B cell (primary cell): Measurements from ENCODE around the gene PKP1. TPM values are rescaled to one million over a fixed set of nuclear protein-coding genes. Genes with fewer than 3 reads are reported as not detected.

Experiments used
- ATAC-seq: fragments of 200-7000 bp; cut with Tn5 transposase; one replicate; pipeline ENCODE4 v1.10.0; 2021; ENCODE audit warnings: low read depth, mild to moderate bottlenecking, moderate number of reproducible peaks, moderate library complexity
- CTCF ChIA-PET: fragments of 350-600 bp; sonication (Branson Sonifier 250); formaldehyde crosslinking; loops from one replicate; lab custom pipeline; 2021; ENCODE audit warnings: antibody characterized with exemption, inconsistent platforms; lab: Charles Lee
- POLR2A ChIA-PET: fragments of 350-600 bp; sonication (Branson Sonifier 250); formaldehyde crosslinking; loops from one replicate; lab custom pipeline; 2021; ENCODE audit warnings: antibody characterized with exemption; lab: Charles Lee
- DNase-seq: peaks from one replicate; pipeline ENCODE4 v3.0.0; 2013
- H2AFZ ChIP-seq: 2 replicates; pipeline ENCODE4 v1.6.1; 2012; ENCODE audit warnings: mild to moderate bottlenecking, low read depth, low read length; ENCODE audit not compliant: insufficient read depth, poor library complexity, severe bottlenecking
- H3K27ac ChIP-seq, 2 donors: 1 replicate in 1 of 2; 2 replicates in 1 of 2; pipeline ENCODE4 v1.5.1; 2012 to 2013; ENCODE audit warnings: low read length in 2 of 2, mild to moderate bottlenecking in 2 of 2, moderate library complexity in 1 of 2
- H3K27me3 ChIP-seq, 4 experiments: fragments of 200-600 bp in 1 of 4; sonication (generic) in 1 of 4; replicated peaks in 1 of 4; 1 replicate in 2 of 4; 2 replicates in 2 of 4; pipeline versions ENCODE4 v1.6.1 to v1.7.0; 2013 to 2016; ENCODE audit warnings: low read length in 3 of 4, mild to moderate bottlenecking in 2 of 4, mixed read lengths in 1 of 4, moderate library complexity in 1 of 4; ENCODE audit not compliant: insufficient read depth in 4 of 4, control insufficient read depth in 3 of 4; ENCODE audit errors: control extremely low read depth in 1 of 4
- H3K36me3 ChIP-seq, 2 experiments: replicated peaks in 1 of 2; 1 replicate in 1 of 2; 2 replicates in 1 of 2; pipeline versions ENCODE4 v1.6.1 to v1.7.1; 2013; ENCODE audit warnings: low read length in 1 of 2; ENCODE audit not compliant: insufficient read depth in 2 of 2, control insufficient read depth in 1 of 2; ENCODE audit errors: control extremely low read depth in 1 of 2, extremely low read depth in 1 of 2
- H3K4me1 ChIP-seq, 2 donors: fragments of 200-600 bp in 1 of 2; sonication (generic) in 1 of 2; 1 replicate in 1 of 2; 2 replicates in 1 of 2; pipeline versions ENCODE4 v1.5.1 to v1.6.1; 2013 to 2017; ENCODE audit warnings: low read length in 2 of 2; ENCODE audit not compliant: control insufficient read depth in 2 of 2, insufficient read depth in 2 of 2
- H3K4me2 ChIP-seq: replicated peaks from 2 replicates; pipeline ENCODE3; 2012; ENCODE audit warnings: mild to moderate bottlenecking, low read depth, low read length; ENCODE audit not compliant: poor library complexity, severe bottlenecking
- H3K4me3 ChIP-seq, 5 experiments: fragments of 200-600 bp in 1 of 5; sonication (generic) in 1 of 5; 1 replicate in 3 of 5; 2 replicates in 2 of 5; pipeline versions ENCODE4 v1.5.1 to v1.7.0; 2011 to 2016; ENCODE audit warnings: low read length in 4 of 5, mild to moderate bottlenecking in 4 of 5, low read depth in 2 of 5, control low read depth in 1 of 5, moderate library complexity in 1 of 5; ENCODE audit not compliant: insufficient read depth in 1 of 5; ENCODE audit errors: control extremely low read depth in 1 of 5, extremely low read depth in 1 of 5
- H3K79me2 ChIP-seq: fragments of 200-600 bp; sonication (generic); one replicate; pipeline ENCODE4 v1.6.0; 2016; ENCODE audit warnings: low read length; ENCODE audit not compliant: control insufficient read depth, insufficient read depth
- H3K9ac ChIP-seq: fragments of 200-600 bp; sonication (generic); 2 replicates; pipeline ENCODE4 v1.6.1; 2017; ENCODE audit warnings: mild to moderate bottlenecking, low read length, moderate library complexity
- H3K9me3 ChIP-seq, 3 donors: one replicate each; pipeline versions ENCODE4 v1.6.1 to v1.7.1; 2013; ENCODE audit warnings: low read length in 2 of 3; ENCODE audit not compliant: control insufficient read depth in 2 of 3, insufficient read depth in 1 of 3; ENCODE audit errors: control extremely low read depth in 1 of 3
- H4K20me1 ChIP-seq: 2 replicates; pipeline ENCODE4 v1.6.0; 2012; ENCODE audit warnings: mild to moderate bottlenecking, low read length; ENCODE audit not compliant: insufficient read depth, control insufficient read depth, poor library complexity, severe bottlenecking
- H3K27ac Mint-ChIP-seq: one replicate; pipeline ENCODE4 v1.8.0; 2021; ENCODE audit warnings: mixed read lengths
- H3K27me3 Mint-ChIP-seq: one replicate; pipeline ENCODE4 v1.8.0; 2021; ENCODE audit warnings: mixed read lengths
- H3K4me1 Mint-ChIP-seq: one replicate; pipeline ENCODE4 v1.8.0; 2021; ENCODE audit warnings: mixed read lengths
- H3K4me3 Mint-ChIP-seq: one replicate; pipeline ENCODE4 v1.8.0; 2021; ENCODE audit warnings: mixed read lengths
- H3K9me3 Mint-ChIP-seq: one replicate; pipeline ENCODE4 v1.8.0; 2022; ENCODE audit warnings: mixed read lengths; ENCODE audit not compliant: insufficient read depth
- EZH2 ChIP-seq: IDR thresholded peaks from 2 replicates; pipeline ENCODE4 v1.6.1; 2012; ENCODE audit warnings: borderline replicate concordance, low read depth, mild to moderate bottlenecking, moderate library complexity, low read length; ENCODE audit not compliant: insufficient read depth, poor library complexity, severe bottlenecking
- WGBS: methylation state at CpG from one replicate; pipeline ENCODE4 v1.1.5; 2013; ENCODE audit warnings: missing lambda C conversion rate; ENCODE audit not compliant: insufficient coverage; 5-methylcytosine and 5-hydroxymethylcytosine counted together
- intact Hi-C: fragments of 100-400 bp; cut with micrococcal nuclease; formaldehyde crosslinking; loops from one replicate; pipeline ENCODE4 v1.10.0; 2022
- polyA plus RNA-seq: library from polyadenylated mRNA; depleted of rRNA; stranded (reverse); fragments of >200 nt; gene quantifications from 2 replicates; pipeline ENCODE4 v1.2.3, GENCODE V29; 2012
- total RNA-seq, 2 donors: library from RNA; stranded (reverse); fragments of 120-200 nt in 1 of 2; gene quantifications; 1 replicate in 1 of 2; 2 replicates in 1 of 2; pipeline versions ENCODE4 v1.2.3 to v1.2.4, GENCODE V29; 2013 to 2022
- TF ChIP-seq, protein P1 (sequence below): fragments of 200-600 bp; IDR thresholded peaks from one replicate; pipeline ENCODE4 v1.8.0; 2022; ENCODE audit warnings: antibody characterized with exemption, mild to moderate bottlenecking

Gene PKP1
- total and polyA plus RNA-seq, 2 donors (not counting 1 experiment from before 2014, with no cell fraction given): not detected

DNA sequence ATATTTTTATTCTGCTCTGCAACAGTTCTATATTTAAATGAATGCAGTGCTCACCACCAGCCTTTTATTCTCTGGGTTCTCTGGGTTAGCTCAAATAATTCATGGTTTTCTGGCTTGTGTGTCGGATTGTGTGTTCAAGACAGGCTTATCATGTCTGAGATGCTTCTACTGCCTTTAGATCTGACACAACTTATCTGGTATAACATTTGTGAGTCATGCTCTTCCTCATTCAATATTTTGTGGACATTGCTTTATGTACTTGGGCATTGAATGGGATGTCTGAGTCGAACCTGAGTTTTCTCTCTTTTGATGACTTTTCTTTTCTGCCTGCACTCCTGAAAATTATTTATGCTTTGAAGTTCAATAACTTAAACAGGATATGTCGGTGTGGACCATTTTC is 17.6 kb upstream of the PKP1 start:
- POLR2A ChIA-PET: no interaction called here
- H3K27me3 ChIP-seq: peaks cover 0 to 23% (median 2%) of the 10 kb centered on the region in 4 experiments
- H3K4me3 ChIP-seq: no peak overlapping the region
- Mint-ChIP-seq H3K4me3 (no peak overlapping the region), H3K27me3 (peaks cover 62% of the 10 kb centered on the region), H3K9me3 (no peaks in the 10 kb centered on the region), H3K4me1 (no peaks in the 10 kb centered on the region), H3K27ac (no peak overlapping the region)
- CTCF ChIA-PET: interaction anchor here (1.3 kb wide), 1 partner anchor 12 kb away, joined by 3 read pairs; no protein-coding TSS in a partner anchor
- no peak for DNase-seq
- no peaks in the 10 kb centered on the region for H3K4me1 ChIP-seq
- intact Hi-C loops: no loop called here
- no peaks in the 10 kb centered on the region for H3K79me2 ChIP-seq
- no peaks in the 10 kb centered on the region for H3K36me3 ChIP-seq
- no peaks in the 10 kb centered on the region for H4K20me1 ChIP-seq
- WGBS: no CpG with 5 or more reads among the region's 3 CpGs
- no peak overlapping the region for H2AFZ ChIP-seq
- no peak for ATAC-seq
- H3K27ac ChIP-seq: no peak overlapping the region
- H3K4me2 ChIP-seq: no peak overlapping the region
- no peak for TF ChIP-seq EZH2
- TF ChIP-seq, protein P1, sequence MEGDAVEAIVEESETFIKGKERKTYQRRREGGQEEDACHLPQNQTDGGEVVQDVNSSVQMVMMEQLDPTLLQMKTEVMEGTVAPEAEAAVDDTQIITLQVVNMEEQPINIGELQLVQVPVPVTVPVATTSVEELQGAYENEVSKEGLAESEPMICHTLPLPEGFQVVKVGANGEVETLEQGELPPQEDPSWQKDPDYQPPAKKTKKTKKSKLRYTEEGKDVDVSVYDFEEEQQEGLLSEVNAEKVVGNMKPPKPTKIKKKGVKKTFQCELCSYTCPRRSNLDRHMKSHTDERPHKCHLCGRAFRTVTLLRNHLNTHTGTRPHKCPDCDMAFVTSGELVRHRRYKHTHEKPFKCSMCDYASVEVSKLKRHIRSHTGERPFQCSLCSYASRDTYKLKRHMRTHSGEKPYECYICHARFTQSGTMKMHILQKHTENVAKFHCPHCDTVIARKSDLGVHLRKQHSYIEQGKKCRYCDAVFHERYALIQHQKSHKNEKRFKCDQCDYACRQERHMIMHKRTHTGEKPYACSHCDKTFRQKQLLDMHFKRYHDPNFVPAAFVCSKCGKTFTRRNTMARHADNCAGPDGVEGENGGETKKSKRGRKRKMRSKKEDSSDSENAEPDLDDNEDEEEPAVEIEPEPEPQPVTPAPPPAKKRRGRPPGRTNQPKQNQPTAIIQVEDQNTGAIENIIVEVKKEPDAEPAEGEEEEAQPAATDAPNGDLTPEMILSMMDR: no peak
- H3K9me3 ChIP-seq: no peaks in the 10 kb centered on the region
- H3K9ac ChIP-seq: no peak overlapping the region

DNA sequence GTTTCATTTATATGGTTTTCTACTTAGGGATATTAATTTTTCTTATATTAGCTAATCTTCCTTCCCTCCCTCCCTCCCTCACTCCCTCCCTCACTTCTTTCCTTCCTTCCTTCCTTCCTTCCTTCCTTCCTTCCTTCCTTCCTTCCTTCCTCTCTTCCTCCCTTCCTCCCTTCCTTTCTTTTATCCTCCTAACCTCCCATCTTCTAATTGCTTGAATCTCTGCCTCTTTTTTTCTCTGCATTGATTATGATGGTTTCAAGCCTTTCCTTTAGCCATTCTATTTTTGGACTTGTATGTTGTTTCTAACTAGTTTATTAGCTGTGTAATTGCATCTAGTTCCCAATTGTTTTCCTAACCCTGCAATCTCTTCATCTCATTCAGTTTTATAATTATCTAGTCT is 17.0 kb upstream of the PKP1 start:
- no peaks in the 10 kb centered on the region for H3K4me1 Mint-ChIP-seq
- ChIA-PET CTCF (no interaction called here), POLR2A (no interaction called here)
- Histone ChIP-seq H3K4me1 (no peaks in the 10 kb centered on the region), H3K4me3 (no peak overlapping the region), H3K36me3 (no peaks in the 10 kb centered on the region), H3K27me3 (peaks cover 0 to 21% (median 2%) of the 10 kb centered on the region in 4 experiments), H2AFZ (no peak overlapping the region), H3K27ac (no peak overlapping the region), H3K9me3 (no peaks in the 10 kb centered on the region), H3K4me2 (no peak overlapping the region), H3K79me2 (no peaks in the 10 kb centered on the region), H4K20me1 (no peaks in the 10 kb centered on the region), H3K9ac (no peak overlapping the region)
- no peak for DNase-seq
- H3K27ac Mint-ChIP-seq: no peak overlapping the region
- no peak for ATAC-seq
- no peaks in the 10 kb centered on the region for H3K9me3 Mint-ChIP-seq
- intact Hi-C loops: no loop called here
- H3K27me3 Mint-ChIP-seq: peaks cover 57% of the 10 kb centered on the region
- H3K4me3 Mint-ChIP-seq: no peak overlapping the region
- TF ChIP-seq, protein P1: no peak
- TF ChIP-seq EZH2: no peak
